ENCODE results near the gene XYLT1. TPM values are rescaled to one million over a fixed set of nuclear protein-coding genes. Genes with fewer than 3 reads are reported as not detected.
"Not testable (repeated sequence)": the region's sequence is repeated elsewhere in the genome, so short reads cannot be mapped to it uniquely, and the experiment has no call there.

XYLT1 gene
- total RNA-seq, 1 donor from 2014 or later = under 0.01 TPM

DNA sequence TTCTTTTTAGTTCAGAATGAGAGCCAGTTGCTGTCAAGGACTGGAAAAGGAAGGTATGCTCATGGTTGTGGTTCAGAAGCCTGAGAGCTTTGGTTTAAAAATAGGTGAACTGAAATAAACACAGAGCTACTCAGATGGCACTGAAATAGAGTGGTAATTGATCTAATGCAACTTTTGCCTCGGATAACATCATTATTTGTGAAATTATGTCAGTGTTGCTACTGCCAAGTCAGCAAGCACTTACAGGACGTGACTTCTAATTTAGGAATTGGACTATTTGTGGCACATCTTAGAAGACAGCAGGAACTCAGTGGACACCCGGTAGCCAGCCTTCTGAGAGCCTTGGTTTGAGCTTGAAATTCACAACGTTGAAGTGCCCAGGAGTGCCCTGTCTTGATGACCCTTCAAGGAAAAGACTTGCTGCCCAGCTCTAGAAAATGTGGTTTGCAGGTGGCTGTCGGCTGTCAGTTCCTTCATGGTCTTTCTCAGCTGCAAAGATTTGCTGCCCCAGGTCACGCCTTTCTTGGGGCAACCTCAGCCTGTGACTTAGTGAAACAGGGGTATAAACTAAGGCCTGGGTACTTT, 42.0 kb upstream of the XYLT1 start:
- H3K27me3 ChIP-seq (ENCODE audit: control insufficient read depth, insufficient read depth, low read length) = no peaks in the 10 kb centered on the region
- DNase-seq (ENCODE audit: low read depth) (no peak), FAIRE-seq (no peak)
- TF ChIP-seq, protein P1, sequence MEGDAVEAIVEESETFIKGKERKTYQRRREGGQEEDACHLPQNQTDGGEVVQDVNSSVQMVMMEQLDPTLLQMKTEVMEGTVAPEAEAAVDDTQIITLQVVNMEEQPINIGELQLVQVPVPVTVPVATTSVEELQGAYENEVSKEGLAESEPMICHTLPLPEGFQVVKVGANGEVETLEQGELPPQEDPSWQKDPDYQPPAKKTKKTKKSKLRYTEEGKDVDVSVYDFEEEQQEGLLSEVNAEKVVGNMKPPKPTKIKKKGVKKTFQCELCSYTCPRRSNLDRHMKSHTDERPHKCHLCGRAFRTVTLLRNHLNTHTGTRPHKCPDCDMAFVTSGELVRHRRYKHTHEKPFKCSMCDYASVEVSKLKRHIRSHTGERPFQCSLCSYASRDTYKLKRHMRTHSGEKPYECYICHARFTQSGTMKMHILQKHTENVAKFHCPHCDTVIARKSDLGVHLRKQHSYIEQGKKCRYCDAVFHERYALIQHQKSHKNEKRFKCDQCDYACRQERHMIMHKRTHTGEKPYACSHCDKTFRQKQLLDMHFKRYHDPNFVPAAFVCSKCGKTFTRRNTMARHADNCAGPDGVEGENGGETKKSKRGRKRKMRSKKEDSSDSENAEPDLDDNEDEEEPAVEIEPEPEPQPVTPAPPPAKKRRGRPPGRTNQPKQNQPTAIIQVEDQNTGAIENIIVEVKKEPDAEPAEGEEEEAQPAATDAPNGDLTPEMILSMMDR (IDR thresholded peaks at IDR 0.05; ENCODE audit: insufficient read depth, low read length, severe bottlenecking) = no peak
- H3K36me3 ChIP-seq (ENCODE audit: control insufficient read depth, insufficient read depth, low read length) = no peaks in the 10 kb centered on the region
- H3K4me3 ChIP-seq (ENCODE audit: low read depth, low read length) = no peak overlapping the region

DNA sequence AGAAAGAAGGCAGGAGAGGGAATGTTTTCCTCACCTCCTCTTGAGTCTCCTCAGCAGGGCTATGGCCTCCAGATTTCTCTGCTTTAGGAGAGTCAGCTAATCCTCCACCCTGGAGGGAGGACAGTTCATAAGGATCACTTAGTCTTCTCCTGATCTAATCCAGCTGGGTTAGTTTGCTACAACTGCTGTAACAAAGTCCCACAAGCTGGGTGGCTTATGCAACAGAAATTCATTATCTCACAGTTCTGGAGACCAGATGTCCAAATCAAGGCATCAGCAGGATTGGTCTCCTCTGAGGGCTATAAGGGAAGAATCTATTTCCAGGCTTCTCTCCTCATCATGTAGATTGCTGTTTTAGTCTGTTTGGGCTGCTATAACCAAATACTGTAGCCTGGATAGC, 40.6 kb upstream of the XYLT1 start:
- FAIRE-seq (no peak), DNase-seq (ENCODE audit: low read depth) (no peak)
- TF ChIP-seq, protein P1 (IDR thresholded peaks at IDR 0.05; ENCODE audit: insufficient read depth, low read length, severe bottlenecking) = no peak
- H3K4me3 ChIP-seq (ENCODE audit: low read depth, low read length) = no peak overlapping the region
- H3K36me3 ChIP-seq (ENCODE audit: control insufficient read depth, insufficient read depth, low read length) = no peaks in the 10 kb centered on the region
- H3K27me3 ChIP-seq (ENCODE audit: control insufficient read depth, insufficient read depth, low read length) = no peaks in the 10 kb centered on the region

DNA sequence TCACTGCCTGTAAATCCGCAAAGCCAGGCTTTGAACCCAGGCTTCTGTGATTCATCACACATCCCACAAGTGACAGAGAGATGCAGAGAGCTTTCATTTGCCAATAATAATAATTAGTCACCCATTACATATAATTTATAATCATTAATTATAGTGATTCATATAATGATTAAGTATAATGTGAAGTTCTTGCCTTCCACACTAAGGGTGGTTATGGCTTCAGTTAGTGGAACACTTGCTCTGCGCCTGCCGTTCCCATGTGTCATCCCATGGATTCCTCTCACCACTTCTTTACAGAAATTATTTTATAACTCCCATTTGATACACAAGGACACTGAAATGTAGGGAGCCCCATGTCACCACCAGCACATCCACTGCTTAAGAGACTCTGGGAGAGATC, 39.8 kb upstream of the XYLT1 start:
- DNase-seq (ENCODE audit: low read depth) (no peak), FAIRE-seq (no peak)

DNA sequence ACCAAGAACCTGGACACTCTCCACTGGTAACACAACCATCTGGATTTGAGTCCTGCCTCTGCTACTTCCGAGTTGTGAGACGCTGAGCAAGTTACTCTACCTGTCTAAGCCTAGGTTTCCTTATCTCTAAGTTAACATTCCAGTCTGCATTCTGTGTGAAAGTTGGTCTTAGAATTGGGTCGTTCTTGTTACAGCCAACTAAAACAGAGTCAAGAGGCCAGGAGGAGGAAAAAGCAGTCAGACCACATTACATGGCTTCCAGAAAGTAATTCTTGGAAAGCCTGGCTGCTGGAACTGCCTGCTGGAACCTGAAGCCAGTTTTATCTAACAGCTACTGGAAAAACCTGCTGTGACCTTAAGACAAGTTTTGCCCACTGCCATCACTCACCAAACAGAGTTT, 38.4 kb upstream of the XYLT1 start:
- FAIRE-seq = no peak
- no peak for DNase-seq (ENCODE audit: low read depth)
- no peaks in the 10 kb centered on the region for H3K36me3 ChIP-seq (ENCODE audit: control insufficient read depth, insufficient read depth, low read length)
- H3K27me3 ChIP-seq (ENCODE audit: control insufficient read depth, insufficient read depth, low read length) = no peaks in the 10 kb centered on the region
- H3K4me3 ChIP-seq (ENCODE audit: low read depth, low read length) = no peak overlapping the region
- TF ChIP-seq, protein P1 (IDR thresholded peaks at IDR 0.05; ENCODE audit: insufficient read depth, low read length, severe bottlenecking) = no peak

More for the DNA sequence above, 39.8 kb upstream of the XYLT1 start:
- Histone ChIP-seq H3K4me3 (ENCODE audit: low read depth, low read length) (no peak overlapping the region), H3K36me3 (ENCODE audit: control insufficient read depth, insufficient read depth, low read length) (no peaks in the 10 kb centered on the region), H3K27me3 (ENCODE audit: control insufficient read depth, insufficient read depth, low read length) (no peaks in the 10 kb centered on the region)
- TF ChIP-seq, protein P1 (IDR thresholded peaks at IDR 0.05; ENCODE audit: insufficient read depth, low read length, severe bottlenecking) = no peak

DNA sequence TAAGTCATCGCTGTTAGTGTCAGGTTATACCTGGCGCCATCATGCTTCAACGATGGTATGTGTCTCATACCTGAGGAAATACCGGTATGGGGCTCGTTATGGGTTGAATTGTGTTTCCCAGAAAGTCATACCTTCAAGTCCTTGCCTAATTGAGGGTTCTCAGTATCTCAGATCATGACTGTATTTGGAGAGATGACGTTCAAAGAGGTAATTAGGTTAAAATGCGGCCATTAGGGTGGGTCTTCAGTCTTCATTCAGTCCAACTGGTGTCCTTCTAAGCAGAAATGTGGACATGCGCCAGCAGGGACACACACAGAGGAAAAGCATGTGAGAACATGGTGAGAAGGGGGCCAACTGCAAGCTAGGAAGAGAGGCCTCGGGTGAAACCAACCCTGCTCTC, 37.5 kb upstream of the XYLT1 start:
- DNase-seq (ENCODE audit: low read depth) (no peak), FAIRE-seq (no peak)
- TF ChIP-seq, protein P1 (IDR thresholded peaks at IDR 0.05; ENCODE audit: insufficient read depth, low read length, severe bottlenecking) = no peak
- Histone ChIP-seq H3K4me3 (ENCODE audit: low read depth, low read length) (no peak overlapping the region), H3K27me3 (ENCODE audit: control insufficient read depth, insufficient read depth, low read length) (no peaks in the 10 kb centered on the region), H3K36me3 (ENCODE audit: control insufficient read depth, insufficient read depth, low read length) (no peaks in the 10 kb centered on the region)

DNA sequence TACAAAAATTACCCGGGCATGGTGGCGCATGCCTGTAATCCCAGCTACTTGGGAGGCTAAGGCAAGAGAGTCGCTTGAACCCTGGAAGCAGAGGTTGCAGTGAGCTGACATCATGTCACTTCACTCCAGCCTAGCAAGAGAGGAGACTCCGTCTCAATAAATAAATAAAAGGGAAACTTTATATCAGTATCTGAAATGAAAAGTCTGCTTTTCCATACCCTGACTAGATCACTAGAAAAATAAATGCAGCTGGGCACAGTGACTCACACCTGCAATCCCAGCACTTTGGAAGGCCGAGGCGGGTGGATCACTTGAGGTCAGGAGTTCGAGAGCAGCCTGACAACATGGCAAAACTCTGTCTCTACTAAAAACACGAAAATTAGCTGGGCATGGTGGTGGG, 36.8 kb upstream of the XYLT1 start:
- not testable (repeated sequence) for DNase-seq (ENCODE audit: low read depth); FAIRE-seq; H3K36me3 ChIP-seq (ENCODE audit: control insufficient read depth, insufficient read depth, low read length); H3K4me3 ChIP-seq (ENCODE audit: low read depth, low read length); H3K27me3 ChIP-seq (ENCODE audit: control insufficient read depth, insufficient read depth, low read length)

DNA sequence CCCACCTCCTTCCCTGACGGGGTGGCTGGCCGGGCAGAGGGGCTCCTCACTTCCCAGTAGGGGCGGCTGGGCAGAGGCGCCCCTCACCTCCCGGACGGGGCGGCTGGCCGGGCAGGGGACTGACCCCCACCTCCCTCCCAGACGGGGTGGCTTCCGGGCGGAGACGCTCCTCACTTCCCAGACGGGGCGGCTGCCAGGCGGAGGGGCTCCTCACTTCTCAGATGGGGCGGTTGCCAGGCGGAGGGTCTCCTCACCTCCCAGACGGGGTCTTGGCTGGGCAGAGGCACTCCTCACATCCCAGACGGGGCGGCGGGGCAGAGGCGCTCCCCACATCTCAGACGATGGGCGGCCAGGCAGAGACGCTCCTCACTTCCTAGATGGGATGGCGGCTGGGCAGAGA, 35.1 kb upstream of the XYLT1 start:
- H3K27me3 ChIP-seq (ENCODE audit: control insufficient read depth, insufficient read depth, low read length); DNase-seq (ENCODE audit: low read depth); H3K36me3 ChIP-seq (ENCODE audit: control insufficient read depth, insufficient read depth, low read length); H3K4me3 ChIP-seq (ENCODE audit: low read depth, low read length); FAIRE-seq: not testable (repeated sequence)

Data from bronchial epithelial cell (primary cell).